Forelimb muscle (tissue), 1 donor: ENCODE results near the gene SMLR1. TPM values are rescaled to one million over a fixed set of nuclear protein-coding genes. Genes with fewer than 3 reads are reported as not detected.
"Not testable (repeated sequence)": the region's sequence is repeated elsewhere in the genome, so short reads cannot be mapped to it uniquely, and the experiment has no call there.

Experiments
- DNase-seq: peaks from one replicate; pipeline ENCODE4 v3.0.0-alpha.2; 2013; ENCODE audit warnings: low read depth
- polyA plus RNA-seq: library from polyadenylated mRNA; unstranded; fragments of 120-200 nt; gene quantifications from one replicate; pipeline ENCODE4 v1.2.1, GENCODE V29; 2013; ENCODE audit not compliant: insufficient read length

SMLR1 gene
- polyA plus RNA-seq, result 0.10 TPM

GRCh38 chr6:130827247-130828149 lies at the start of gene SMLR1:
TSS of gene SMLR1 (plus strand) at chr6:130827406. CDS start at chr6:130827414, 8 bp downstream.
- no peak for DNase-seq

GRCh38 chr6:130778946-130779657 lies 48.1 kb upstream of the SMLR1 start:
- peak; percentile 64 for DNase-seq

GRCh38 chr6:130779658-130780033 lies 47.6 kb upstream of the SMLR1 start:
- DNase-seq, result no peak

- no peak for DNase-seq
Observed at GRCh38 chr6:130780122-130780521, 47.1 kb upstream of the SMLR1 start.

- no peak for DNase-seq
Observed at GRCh38 chr6:130781557-130781956, 45.6 kb upstream of the SMLR1 start.

GRCh38 chr6:130783416-130784107 lies 43.6 kb upstream of the SMLR1 start:
- no peak for DNase-seq

GRCh38 chr6:130787726-130788500 lies 39.3 kb upstream of the SMLR1 start:
- no peak for DNase-seq

- DNase-seq, result no peak
Observed at GRCh38 chr6:130788954-130789353, 38.3 kb upstream of the SMLR1 start.

- DNase-seq, result no peak
Observed at GRCh38 chr6:130794010-130794697, 33.1 kb upstream of the SMLR1 start.

GRCh38 chr6:130794738-130795137 lies 32.5 kb upstream of the SMLR1 start:
- DNase-seq, result no peak

GRCh38 chr6:130796313-130796905 lies 30.8 kb upstream of the SMLR1 start:
- DNase-seq, result no peak

- no peak for DNase-seq
Observed at GRCh38 chr6:130797061-130797460, 30.1 kb upstream of the SMLR1 start.

GRCh38 chr6:130801368-130801767 lies 25.8 kb upstream of the SMLR1 start:
- DNase-seq, result not testable (repeated sequence)

GRCh38 chr6:130810307-130811030 lies 16.7 kb upstream of the SMLR1 start:
- DNase-seq, result no peak

- DNase-seq, result no peak
Observed at GRCh38 chr6:130811932-130812331, 15.3 kb upstream of the SMLR1 start.

- DNase-seq, result no peak
Observed at GRCh38 chr6:130814506-130814905, 12.7 kb upstream of the SMLR1 start.

- DNase-seq, result no peak
Observed at GRCh38 chr6:130815200-130816071, 11.8 kb upstream of the SMLR1 start.

- DNase-seq, result no peak
Observed at GRCh38 chr6:130822736-130823135, 4.5 kb upstream of the SMLR1 start.
